H1 (cell line): ENCODE measurements around the gene HEATR9. TPM values are rescaled to one million over a fixed set of nuclear protein-coding genes. Genes with fewer than 3 reads are reported as not detected.

Source experiments
- CTCF ChIA-PET: fragments of 300-600 bp; sonication (Branson Sonifier 250); formaldehyde crosslinking; loops from one replicate; lab custom pipeline; 2021; ENCODE audit not compliant: partially characterized antibody; lab: Charles Lee
- POLR2A ChIA-PET: fragments of 300-600 bp; sonication (Branson Sonifier 250); formaldehyde crosslinking; loops from one replicate; lab custom pipeline; 2021; ENCODE audit warnings: inconsistent platforms; ENCODE audit not compliant: partially characterized antibody; lab: Charles Lee
- DNase-seq, 2 experiments: peaks; one replicate each; pipeline versions ENCODE4 v3.0.0 to v3.0.0-alpha.2; 2010 to 2022; ENCODE audit warnings: low spot score in 2 of 2, low read depth in 1 of 2, mixed read lengths in 1 of 2
- FAIRE-seq: peaks from 2 replicates; lab custom pipeline; 2011; peaks lifted over from hg19 to GRCh38; lab: Jason Lieb, UNC
- H2AFZ ChIP-seq: 2 replicates; pipeline ENCODE4 v1.8.1; 2012; ENCODE audit warnings: low read length, inconsistent platforms
- H2AK5ac ChIP-seq: 2 replicates; pipeline ENCODE4 v1.6.1; 2013; ENCODE audit warnings: low read depth, low read length
- H2BK120ac ChIP-seq: replicated peaks from 2 replicates; pipeline ENCODE3; 2013; ENCODE audit warnings: low read depth, low read length, inconsistent platforms
- H2BK12ac ChIP-seq: 2 replicates; pipeline ENCODE4 v1.6.1; 2013; ENCODE audit warnings: low read depth, low read length
- H2BK15ac ChIP-seq: 2 replicates; pipeline ENCODE4 v1.6.1; 2013; ENCODE audit warnings: low read length
- H2BK20ac ChIP-seq: 2 replicates; pipeline ENCODE4 v1.6.1; 2013; ENCODE audit warnings: low read length
- H2BK5ac ChIP-seq: 2 replicates; pipeline ENCODE4 v1.6.1; 2013; ENCODE audit warnings: low read depth, low read length
- H3K14ac ChIP-seq: 2 replicates; pipeline ENCODE4 v1.6.1; 2013; ENCODE audit warnings: inconsistent platforms; ENCODE audit not compliant: insufficient read length
- H3K18ac ChIP-seq: 2 replicates; pipeline ENCODE4 v1.6.1; 2013; ENCODE audit warnings: low read length; ENCODE audit errors: extremely low read depth
- H3K23ac ChIP-seq: 2 replicates; pipeline ENCODE4 v1.6.1; 2013; ENCODE audit warnings: inconsistent platforms; ENCODE audit not compliant: insufficient read length
- H3K23me2 ChIP-seq: 2 replicates; pipeline ENCODE4 v1.6.1; 2013; ENCODE audit warnings: low read depth, low read length
- H3K27ac ChIP-seq: 2 replicates; pipeline ENCODE4 v1.6.1; 2011; ENCODE audit warnings: low read depth, low read length, inconsistent platforms
- H3K27me3 ChIP-seq, 4 experiments: replicated peaks in 1 of 4; 1 replicate in 1 of 4; 2 replicates in 3 of 4; pipeline versions ENCODE4 v1.6.1 to v1.8.1; 2011 to 2013; ENCODE audit warnings: low read length in 3 of 4, mild to moderate bottlenecking in 3 of 4, inconsistent platforms in 2 of 4, mixed read lengths in 2 of 4, moderate library complexity in 1 of 4; ENCODE audit not compliant: control insufficient read depth in 3 of 4, insufficient read depth in 3 of 4; ENCODE audit errors: extremely low read depth in 1 of 4
- H3K36me3 ChIP-seq, 4 experiments: 2 replicates each; pipeline versions ENCODE4 v1.6.1 to v1.8.1; 2011 to 2013; ENCODE audit warnings: mild to moderate bottlenecking in 4 of 4, low read length in 3 of 4, moderate library complexity in 2 of 4, control low read depth in 1 of 4, inconsistent platforms in 1 of 4; ENCODE audit not compliant: insufficient read depth in 4 of 4, control insufficient read depth in 2 of 4
- H3K4ac ChIP-seq: replicated peaks from 2 replicates; pipeline ENCODE3; 2013; ENCODE audit warnings: low read length, low read depth, mixed read lengths, inconsistent platforms; ENCODE audit not compliant: insufficient read length
- H3K4me1 ChIP-seq, 4 experiments: replicated peaks in 1 of 4; 1 replicate in 1 of 4; 2 replicates in 3 of 4; pipeline versions ENCODE4 v1.6.1 to v1.8.1; 2011 to 2013; ENCODE audit warnings: low read length in 3 of 4, inconsistent platforms in 2 of 4, mixed read lengths in 1 of 4; ENCODE audit not compliant: insufficient read depth in 4 of 4, control insufficient read depth in 3 of 4
- H3K4me2 ChIP-seq, 2 experiments: 2 replicates each; pipeline versions ENCODE4 v1.6.1 to v1.8.1; 2011 to 2013; ENCODE audit warnings: low read depth in 2 of 2, low read length in 2 of 2, control low read depth in 1 of 2, inconsistent platforms in 1 of 2, mild to moderate bottlenecking in 1 of 2; ENCODE audit not compliant: insufficient read depth in 1 of 2
- H3K4me3 ChIP-seq, 4 experiments: fragments of 200-600, 300-600 bp in 1 of 4; sonication (generic), shearing (Covaris generic), sonication (Bioruptor Twin) in 1 of 4; 2 replicates each; pipeline versions ENCODE4 v1.5.1 to v1.8.1; 2011 to 2016; ENCODE audit warnings: low read length in 4 of 4, low read depth in 3 of 4, control low read depth in 2 of 4, inconsistent platforms in 2 of 4, mild to moderate bottlenecking in 2 of 4, mixed read lengths in 1 of 4, moderate library complexity in 1 of 4; ENCODE audit not compliant: insufficient read depth in 2 of 4; ENCODE audit errors: extremely low read depth in 1 of 4
- H3K56ac ChIP-seq: replicated peaks from 2 replicates; pipeline ENCODE3; 2013; ENCODE audit warnings: low read depth, mild to moderate bottlenecking, mixed read lengths, low read length, inconsistent platforms; ENCODE audit not compliant: insufficient read length
- H3K79me1 ChIP-seq: 2 replicates; pipeline ENCODE4 v1.6.1; 2013; ENCODE audit warnings: low read depth, low read length, control low read depth
- H3K79me2 ChIP-seq, 2 experiments: 2 replicates each; pipeline versions ENCODE4 v1.6.1 to v1.8.1; 2012 to 2013; ENCODE audit warnings: low read length in 2 of 2, mild to moderate bottlenecking in 2 of 2, inconsistent platforms in 1 of 2; ENCODE audit not compliant: insufficient read depth in 2 of 2, control insufficient read depth in 1 of 2
- H3K9ac ChIP-seq, 4 experiments: replicated peaks in 1 of 4; 1 replicate in 1 of 4; 2 replicates in 3 of 4; pipeline versions ENCODE4 v1.6.1 to v1.8.1; 2011 to 2013; ENCODE audit warnings: low read depth in 3 of 4, low read length in 3 of 4, control low read depth in 2 of 4, mild to moderate bottlenecking in 2 of 4, moderate library complexity in 2 of 4, inconsistent platforms in 1 of 4; ENCODE audit errors: extremely low read depth in 1 of 4
- H3K9me3 ChIP-seq, 2 experiments: 2 replicates each; pipeline versions ENCODE4 v1.6.1 to v1.8.1; 2012 to 2013; ENCODE audit warnings: mild to moderate bottlenecking in 2 of 2, moderate library complexity in 2 of 2, control low read depth in 1 of 2, inconsistent platforms in 1 of 2, low read depth in 1 of 2, low read length in 1 of 2, mixed read lengths in 1 of 2; ENCODE audit not compliant: insufficient read depth in 2 of 2
- H4K20me1 ChIP-seq, 2 experiments: replicated peaks in 1 of 2; 2 replicates each; pipeline versions ENCODE3 to v1.8.1; 2011 to 2013; ENCODE audit warnings: inconsistent platforms in 2 of 2, low read length in 2 of 2, mild to moderate bottlenecking in 1 of 2; ENCODE audit not compliant: insufficient read depth in 2 of 2, control insufficient read depth in 1 of 2
- H4K5ac ChIP-seq: 2 replicates; pipeline ENCODE4 v1.6.1; 2013; ENCODE audit warnings: low read length, low read depth, mixed read lengths, inconsistent platforms; ENCODE audit not compliant: insufficient read length
- H4K8ac ChIP-seq: 2 replicates; pipeline ENCODE4 v1.8.0; 2013; ENCODE audit warnings: mild to moderate bottlenecking, moderate library complexity, low read length, inconsistent platforms; ENCODE audit not compliant: insufficient read depth; ENCODE audit errors: extremely low read depth
- H4K91ac ChIP-seq: replicated peaks from 2 replicates; pipeline ENCODE3; 2013; ENCODE audit warnings: low read length, mixed read lengths, inconsistent platforms; ENCODE audit not compliant: insufficient read length
- ASH2L ChIP-seq: fragments of 200-600, 300-600 bp; sonication (generic); IDR thresholded peaks from one replicate; pipeline ENCODE4 v1.7.1; 2017; ENCODE audit warnings: low read length
- BCL11A ChIP-seq, 2 experiments: IDR thresholded peaks; one replicate each; pipeline ENCODE4 v1.6.1; 2011; ENCODE audit warnings: low read depth in 2 of 2, low read length in 2 of 2, mild to moderate bottlenecking in 2 of 2
- CTBP2 ChIP-seq: IDR thresholded peaks from 2 replicates; pipeline ENCODE4 v1.7.0; 2011; ENCODE audit warnings: borderline replicate concordance, mild to moderate bottlenecking, moderate library complexity, mixed read lengths, low read length; ENCODE audit not compliant: insufficient read depth, insufficient read length
- EGR1 ChIP-seq: IDR thresholded peaks from 2 replicates; pipeline ENCODE4 v1.6.1; 2011; ENCODE audit warnings: low read depth, low read length, borderline replicate concordance
- EP300 ChIP-seq, 2 experiments: IDR thresholded peaks; 1 replicate in 1 of 2; 2 replicates in 1 of 2; pipeline ENCODE4 v1.6.1; 2011 to 2012; ENCODE audit warnings: low read depth in 2 of 2, low read length in 2 of 2, mild to moderate bottlenecking in 2 of 2, borderline replicate concordance in 1 of 2, inconsistent platforms in 1 of 2, moderate library complexity in 1 of 2
- HDAC2 ChIP-seq, 2 experiments: fragments of 300-600 bp in 1 of 2; sonication (generic) in 1 of 2; IDR thresholded peaks; 2 replicates each; pipeline ENCODE4 v1.6.1; 2011 to 2012; ENCODE audit warnings: low read depth in 2 of 2, low read length in 2 of 2, mild to moderate bottlenecking in 2 of 2, moderate library complexity in 2 of 2, borderline replicate concordance in 1 of 2, inconsistent platforms in 1 of 2
- RNF2 ChIP-seq: fragments of 200-900, 300-1000 bp; sonication (generic); IDR thresholded peaks from 2 replicates; pipeline ENCODE4 v1.7.1; 2016; ENCODE audit warnings: borderline replicate concordance, low read depth, mild to moderate bottlenecking, antibody characterized with exemption, low read length; ENCODE audit not compliant: poor library complexity, severe bottlenecking; ENCODE audit errors: missing control alignments
- SIX5 ChIP-seq: IDR thresholded peaks from 2 replicates; pipeline ENCODE4 v1.6.1; 2011; ENCODE audit warnings: mild to moderate bottlenecking, low read depth, low read length
- SP2 ChIP-seq: IDR thresholded peaks from 2 replicates; pipeline ENCODE4 v1.6.1; 2012; ENCODE audit warnings: mild to moderate bottlenecking, low read length, inconsistent platforms
- SP4 ChIP-seq: IDR thresholded peaks from 2 replicates; pipeline ENCODE4 v1.6.1; 2012; ENCODE audit warnings: low read length, inconsistent platforms
- WGBS, 2 experiments: shearing (Covaris generic) in 1 of 2; methylation state at CpG; one replicate each; pipeline versions ENCODE4 v1.1.6 to v1.1.7; 2013 to 2015; ENCODE audit warnings: low lambda C conversion rate in 2 of 2, mixed read lengths in 2 of 2, inconsistent platforms in 1 of 2, low coverage in 1 of 2, missing lambda C conversion rate in 1 of 2; ENCODE audit not compliant: insufficient replicate concordance in 2 of 2, insufficient coverage in 1 of 2, insufficient read length in 1 of 2; ENCODE audit errors: extremely low coverage in 1 of 2, missing lambda C conversion rate in 1 of 2; 5-methylcytosine and 5-hydroxymethylcytosine counted together
- polyA plus RNA-seq, 7 experiments: library from polyadenylated mRNA; depleted of rRNA in 3 of 7; stranded (reverse) in 5 of 7; unstranded in 2 of 7; fragments of >200 nt in 5 of 7; fragments of 200-250 nt in 2 of 7; gene quantifications; 1 replicate in 5 of 7; 2 replicates in 1 of 7; 4 replicates in 1 of 7; pipeline versions ENCODE4 v1.2.1 to v1.2.3, GENCODE V29; 2011 to 2013; ENCODE audit warnings: missing spikeins in 2 of 7, mixed read lengths in 2 of 7
- total RNA-seq: library from RNA; stranded (reverse); fragmentation: NEBNext Ultra II Directional; extraction: Animal tissue kit (Norgen Biotek cat#: 25700); gene quantifications from 2 replicates; pipeline ENCODE4 v1.2.1, GENCODE V29; 2021
- TF ChIP-seq, protein P1 (sequence below): IDR thresholded peaks from 2 replicates; pipeline ENCODE4 v1.6.1; 2012; ENCODE audit warnings: inconsistent platforms
- TF ChIP-seq, protein P2 (sequence below): IDR thresholded peaks from 2 replicates; pipeline ENCODE4 v1.6.1; 2012; ENCODE audit warnings: low read length, inconsistent platforms

Gene HEATR9
- total and polyA plus RNA-seq, 2 of the 8 experiments (the other 6 are each of a cell fraction or from before 2014, with no cell fraction given), result not detected

DNA sequence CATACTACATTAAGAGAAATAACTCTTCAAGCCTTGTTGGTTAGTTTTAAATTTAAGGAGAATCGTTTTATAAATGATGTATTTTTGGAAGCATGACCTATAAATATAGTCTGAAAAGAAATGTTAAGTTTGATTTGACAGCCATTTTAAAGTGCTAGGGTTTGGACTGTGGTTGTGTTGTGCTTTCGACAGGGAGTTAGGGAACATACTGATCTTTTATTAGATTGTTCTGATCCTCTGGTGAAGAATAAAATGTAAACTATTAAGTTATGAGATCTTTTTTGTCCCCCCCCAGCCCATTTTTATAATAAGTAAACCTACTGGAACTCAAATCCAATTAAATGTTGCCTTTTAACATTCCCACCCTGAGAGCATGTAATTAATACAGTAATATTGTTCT, 47.4 kb downstream of the HEATR9 start:
- H4K91ac ChIP-seq, result no peak overlapping the region
- ChIA-PET POLR2A (no interaction called here), CTCF (no interaction called here)
- DNase-seq (no peak), FAIRE-seq (no peak)
- H4K20me1 ChIP-seq, result peaks cover 3 to 9% of the 10 kb centered on the region in 2 experiments
- no peaks in the 10 kb centered on the region for H3K27me3 ChIP-seq
- no peak overlapping the region for H2BK5ac ChIP-seq
- H3K23ac ChIP-seq, result no peak overlapping the region
- H3K18ac ChIP-seq, result no peak overlapping the region
- no peak overlapping the region for H3K27ac ChIP-seq
- no peak overlapping the region for H2AK5ac ChIP-seq
- no peak overlapping the region for H3K4me3 ChIP-seq
- H3K4me1 ChIP-seq, result no peaks in the 10 kb centered on the region
- no peaks in the 10 kb centered on the region for H3K79me1 ChIP-seq
- no peak overlapping the region for H3K56ac ChIP-seq
- peaks cover 27 to 96% (median 68%) of the 10 kb centered on the region in 4 experiments for H3K36me3 ChIP-seq
- H2BK120ac ChIP-seq, result no peak overlapping the region
- H3K4me2 ChIP-seq, result no peak overlapping the region
- no peak overlapping the region for H3K14ac ChIP-seq
- H2AFZ ChIP-seq, result no peak overlapping the region
- no peaks in the 10 kb centered on the region for H3K23me2 ChIP-seq
- H3K79me2 ChIP-seq, result peaks cover 1 to 66% of the 10 kb centered on the region in 2 experiments; a peak in 3 of 4 replicates
- no peak overlapping the region for H2BK20ac ChIP-seq
- 94% methylated on average over 2 of the region's 2 CpGs; no CpG with 5 or more reads in 1 of the 2 experiments for WGBS, 2 experiments
- no peak overlapping the region for H3K4ac ChIP-seq
- H2BK15ac ChIP-seq, result no peak overlapping the region
- no peak overlapping the region for H4K5ac ChIP-seq
- H3K9ac ChIP-seq, result no peak overlapping the region
- H4K8ac ChIP-seq, result no peak overlapping the region
- no peak overlapping the region for H2BK12ac ChIP-seq
- no peaks in the 10 kb centered on the region for H3K9me3 ChIP-seq
- TF ChIP-seq, protein P1, sequence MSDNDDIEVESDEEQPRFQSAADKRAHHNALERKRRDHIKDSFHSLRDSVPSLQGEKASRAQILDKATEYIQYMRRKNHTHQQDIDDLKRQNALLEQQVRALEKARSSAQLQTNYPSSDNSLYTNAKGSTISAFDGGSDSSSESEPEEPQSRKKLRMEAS, result no peak
- TF ChIP-seq RNF2 (no peak), ASH2L (no peak), CTBP2 (no peak), SP2 (no peak), EP300 (IDR thresholded peaks at IDR 0.05; ENCODE audit: borderline replicate concordance in 1 of 2, low read depth in 2 of 2, low read length in 2 of 2) (no peak), EGR1 (no peak), SP4 (no peak), HDAC2 (IDR thresholded peaks at IDR 0.05; ENCODE audit: borderline replicate concordance in 1 of 2, low read depth in 2 of 2, low read length in 2 of 2) (no peak), SIX5 (no peak), BCL11A (IDR thresholded peaks at IDR 0.05; ENCODE audit: low read depth in 2 of 2, low read length in 2 of 2) (no peak)
- TF ChIP-seq, protein P2, sequence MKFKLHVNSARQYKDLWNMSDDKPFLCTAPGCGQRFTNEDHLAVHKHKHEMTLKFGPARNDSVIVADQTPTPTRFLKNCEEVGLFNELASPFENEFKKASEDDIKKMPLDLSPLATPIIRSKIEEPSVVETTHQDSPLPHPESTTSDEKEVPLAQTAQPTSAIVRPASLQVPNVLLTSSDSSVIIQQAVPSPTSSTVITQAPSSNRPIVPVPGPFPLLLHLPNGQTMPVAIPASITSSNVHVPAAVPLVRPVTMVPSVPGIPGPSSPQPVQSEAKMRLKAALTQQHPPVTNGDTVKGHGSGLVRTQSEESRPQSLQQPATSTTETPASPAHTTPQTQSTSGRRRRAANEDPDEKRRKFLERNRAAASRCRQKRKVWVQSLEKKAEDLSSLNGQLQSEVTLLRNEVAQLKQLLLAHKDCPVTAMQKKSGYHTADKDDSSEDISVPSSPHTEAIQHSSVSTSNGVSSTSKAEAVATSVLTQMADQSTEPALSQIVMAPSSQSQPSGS, result no peak
